GM12878 (cell line): ENCODE data around the gene PHF23. TPM values are rescaled to one million over a fixed set of nuclear protein-coding genes. Genes with fewer than 3 reads are reported as not detected.

ENCODE experiments used
- ATAC-seq: fragments of 200-7000 bp; cut with Tn5 transposase; 3 replicates; pipeline ENCODE4 v1.9.1; 2020; ENCODE audit warnings: mild to moderate bottlenecking, moderate library complexity
- BruUV-seq: library from RNA; stranded (reverse); fragments of 400-500 nt; replicated peaks from 2 replicates; lab custom pipeline; 2021; lab: Mats Ljungman, UMichigan
- CTCF ChIA-PET: fragments of 300-600 bp; sonication (Branson Sonifier 250); formaldehyde crosslinking; extraction: SDS; loops from one replicate; lab custom pipeline; 2021; ENCODE audit warnings: inconsistent platforms; lab: Yijun Ruan, JAX
- POLR2A ChIA-PET: fragments of 350-600 bp; formaldehyde crosslinking; extraction: SDS; loops from one replicate; lab custom pipeline; 2021; ENCODE audit warnings: inconsistent platforms; lab: Charles Lee
- RAD21 ChIA-PET: fragments of 300-600 bp; sonication (Branson Sonifier 250); formaldehyde crosslinking; loops from one replicate; lab custom pipeline; 2023; ENCODE audit warnings: antibody characterized with exemption; ENCODE audit not compliant: unreplicated experiment; lab: Charles Lee
- SMC1A ChIA-PET: fragments of 300-600 bp; sonication (Branson Sonifier 250); formaldehyde crosslinking; loops from one replicate; lab custom pipeline; 2023; ENCODE audit not compliant: unreplicated experiment, uncharacterized antibody; lab: Charles Lee
- DNase-seq: peaks from one replicate; pipeline ENCODE4 v3.0.0-alpha.2; 2011; ENCODE audit warnings: low read depth, low spot score
- FAIRE-seq: peaks from 3 replicates; lab custom pipeline; 2011; peaks lifted over from hg19 to GRCh38; lab: Jason Lieb, UNC
- H2AFZ ChIP-seq: 2 replicates; pipeline ENCODE4 v1.6.0; 2011; ENCODE audit warnings: low read depth, low read length, control low read depth; ENCODE audit not compliant: control insufficient read depth
- H3K27ac ChIP-seq: 2 replicates; pipeline ENCODE4 v1.5.1; 2011; ENCODE audit warnings: control low read depth; ENCODE audit not compliant: control insufficient read depth, insufficient read depth
- H3K27me3 ChIP-seq, 2 experiments: replicated peaks in 1 of 2; 2 replicates each; pipeline versions ENCODE4 v1.6.0 to v1.6.1; 2011; ENCODE audit warnings: low read length in 1 of 2; ENCODE audit not compliant: control insufficient read depth in 2 of 2, insufficient read depth in 2 of 2
- H3K36me3 ChIP-seq, 2 experiments: 2 replicates each; pipeline ENCODE4 v1.5.1; 2011; ENCODE audit warnings: low read length in 1 of 2; ENCODE audit not compliant: control insufficient read depth in 2 of 2, insufficient read depth in 2 of 2
- H3K4me1 ChIP-seq: 2 replicates; pipeline ENCODE4 v1.6.1; 2011; ENCODE audit warnings: mild to moderate bottlenecking, low read length, moderate library complexity, mixed read lengths; ENCODE audit not compliant: control insufficient read depth, insufficient read depth
- H3K4me2 ChIP-seq: 2 replicates; pipeline ENCODE4 v1.6.0; 2011; ENCODE audit warnings: control low read depth; ENCODE audit not compliant: control insufficient read depth, insufficient read depth
- H3K4me3 ChIP-seq: fragments of 200-600 bp; sonication (generic); 2 replicates; pipeline ENCODE4 v1.5.1; 2016
- H3K79me2 ChIP-seq: 2 replicates; pipeline ENCODE4 v1.6.0; 2011; ENCODE audit warnings: low read length; ENCODE audit not compliant: control insufficient read depth, insufficient read depth
- H3K9ac ChIP-seq: 2 replicates; pipeline ENCODE4 v1.8.0; 2011; ENCODE audit warnings: low read length, control low read depth, mixed read lengths; ENCODE audit not compliant: control insufficient read depth, insufficient read depth
- H3K9me3 ChIP-seq: replicated peaks from 3 replicates; pipeline ENCODE4 v1.5.1; 2011; ENCODE audit warnings: mild to moderate bottlenecking, low read length; ENCODE audit not compliant: control insufficient read depth, insufficient read depth
- H4K20me1 ChIP-seq: 2 replicates; pipeline ENCODE4 v1.6.0; 2011; ENCODE audit not compliant: control insufficient read depth, insufficient read depth
- ATF7 ChIP-seq: fragments of 450-650 bp; IDR thresholded peaks from 2 replicates; pipeline ENCODE4 v1.6.1; 2016; ENCODE audit warnings: low read depth, mild to moderate bottlenecking
- ETV6 ChIP-seq, 2 experiments: fragments of 450-650 bp in 1 of 2; IDR thresholded peaks in 1 of 2; conservative IDR thresholded peaks in 1 of 2; 2 replicates each; pipeline ENCODE4 v1.6.1; 2014; ENCODE audit warnings: antibody characterized with exemption in 1 of 2, borderline replicate concordance in 1 of 2, low read depth in 1 of 2, mild to moderate bottlenecking in 1 of 2, moderate library complexity in 1 of 2
- KLF5 ChIP-seq: fragments of 450-650 bp; IDR thresholded peaks from 2 replicates; pipeline ENCODE4 v1.6.1; 2014; ENCODE audit warnings: mild to moderate bottlenecking; ENCODE audit not compliant: partially characterized antibody
- NFIC ChIP-seq: IDR thresholded peaks from 2 replicates; pipeline ENCODE4 v1.6.1; 2012; ENCODE audit warnings: low read depth, mild to moderate bottlenecking, inconsistent platforms, low read length, moderate library complexity
- POLR2AphosphoS5 ChIP-seq: IDR thresholded peaks from 2 replicates; pipeline ENCODE4 v1.6.1; 2011; ENCODE audit warnings: mild to moderate bottlenecking, low read length, inconsistent platforms
- TAF1 ChIP-seq: IDR thresholded peaks from 2 replicates; pipeline ENCODE4 v1.6.1; 2011; ENCODE audit warnings: mild to moderate bottlenecking, low read depth, low read length, borderline replicate concordance
- WGBS: methylation state at CpG from one replicate; pipeline ENCODE4 v1.1.6; 2016; ENCODE audit warnings: low lambda C conversion rate; ENCODE audit not compliant: insufficient replicate concordance, insufficient coverage; ENCODE audit errors: missing lambda C conversion rate; 5-methylcytosine and 5-hydroxymethylcytosine counted together
- in situ Hi-C: fragments of 300-500 bp; cut with MboI; formaldehyde crosslinking; loops from 9 replicates; pipeline ENCODE4 v1.14.3; 2018; ENCODE audit warnings: mixed read lengths
- intact Hi-C: fragments of 100-400 bp; cut with micrococcal nuclease; formaldehyde crosslinking; loops from one replicate; pipeline ENCODE4 v1.14.2; 2022; ENCODE audit not compliant: unreplicated experiment
- polyA plus RNA-seq, 11 experiments: library from polyadenylated mRNA; depleted of rRNA in 4 of 11; unstranded in 6 of 11; stranded (reverse) in 5 of 11; fragments of >200 nt; fragmentation: Nextera tagmentation in 4 of 11; fragmentation: Illumina TruSeq in 1 of 11; extraction: Ambion mirVana in 4 of 11; extraction: Trizol in 1 of 11; gene quantifications; 1 replicate in 1 of 11; 2 replicates in 10 of 11; pipeline versions ENCODE4 v1.2.1 to v1.2.3, GENCODE V29; 2011 to 2016; ENCODE audit warnings: inconsistent platforms in 2 of 11, missing spikeins in 2 of 11, low read depth in 1 of 11
- total RNA-seq, 4 experiments: library from RNA; depleted of rRNA in 3 of 4; stranded (reverse); fragments of >200 nt in 3 of 4; fragmentation: Illumina TruSeq in 1 of 4; extraction: Trizol in 1 of 4; gene quantifications; 2 replicates each; pipeline versions ENCODE4 v1.2.1 to v1.2.3, GENCODE V29; 2013 to 2021
- TF ChIP-seq, protein P1 (sequence below): fragments of 450-650 bp; conservative IDR thresholded peaks from 2 replicates; pipeline ENCODE4 v1.6.1; 2017; ENCODE audit warnings: mild to moderate bottlenecking, moderate library complexity
- TF ChIP-seq, protein P2 (sequence below): fragments of 450-650 bp; IDR thresholded peaks from 2 replicates; pipeline ENCODE4 v1.6.1; 2018; ENCODE audit warnings: borderline replicate concordance, mild to moderate bottlenecking; ENCODE audit not compliant: partially characterized antibody
- TF ChIP-seq, protein P3 (sequence below): fragments of 450-650 bp; IDR thresholded peaks from 2 replicates; pipeline ENCODE4 v1.6.1; 2016; ENCODE audit warnings: mild to moderate bottlenecking

PHF23 gene
- total and polyA plus RNA-seq, 10 of the 15 experiments (the other 5 are each of a cell fraction or from before 2014, with no cell fraction given): 8.2 to 84.8 (median 32.6) TPM

DNA sequence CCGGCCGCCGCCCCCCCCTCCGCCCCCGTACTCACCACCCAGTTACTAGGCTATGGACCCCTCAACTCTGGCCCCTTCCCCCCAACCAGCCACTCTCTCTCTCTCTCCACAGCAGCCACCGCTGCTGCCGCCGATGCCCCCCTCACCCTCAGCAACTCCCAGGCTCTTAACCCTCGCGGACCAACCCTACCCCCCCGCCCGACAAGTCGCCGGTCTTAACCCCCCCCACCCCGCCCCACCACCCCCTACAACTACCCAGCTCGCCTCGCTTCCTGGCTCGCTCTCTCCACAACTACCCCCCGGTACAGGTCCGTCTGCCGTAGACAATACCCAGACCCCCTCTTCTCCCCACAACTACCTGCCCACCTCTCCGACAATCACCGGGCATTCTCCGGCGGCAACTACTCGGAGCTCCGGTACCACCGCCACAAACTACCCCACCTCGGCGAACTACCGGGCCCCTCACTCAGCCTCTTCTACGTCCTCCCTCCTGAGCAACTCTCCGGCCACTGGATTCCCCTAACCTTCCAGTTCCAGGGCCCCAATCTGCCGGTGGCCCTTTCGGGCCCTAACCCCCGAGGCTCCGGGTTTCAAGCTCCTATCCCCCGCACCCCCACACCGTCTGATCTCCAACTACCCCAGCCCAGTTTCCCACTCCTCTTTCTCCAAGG lies 702 bp downstream of the PHF23 start:
- H2AFZ ChIP-seq: no peak overlapping the region
- peak overlapping the region; percentile 87 for H3K27ac ChIP-seq
- TF ChIP-seq KLF5 (no peak), ETV6 (conservative IDR thresholded peaks at IDR 0.05 in 1 of 2, IDR thresholded peaks at IDR 0.05 in 1 of 2; ENCODE audit: borderline replicate concordance in 1 of 2, low read depth in 1 of 2) (no peak), POLR2AphosphoS5 (no peak), NFIC (no peak), ATF7 (no peak), TAF1 (0 out of 2 replicates have a peak, but pooled peaks have one; percentile 10)
- TF ChIP-seq, protein P1, sequence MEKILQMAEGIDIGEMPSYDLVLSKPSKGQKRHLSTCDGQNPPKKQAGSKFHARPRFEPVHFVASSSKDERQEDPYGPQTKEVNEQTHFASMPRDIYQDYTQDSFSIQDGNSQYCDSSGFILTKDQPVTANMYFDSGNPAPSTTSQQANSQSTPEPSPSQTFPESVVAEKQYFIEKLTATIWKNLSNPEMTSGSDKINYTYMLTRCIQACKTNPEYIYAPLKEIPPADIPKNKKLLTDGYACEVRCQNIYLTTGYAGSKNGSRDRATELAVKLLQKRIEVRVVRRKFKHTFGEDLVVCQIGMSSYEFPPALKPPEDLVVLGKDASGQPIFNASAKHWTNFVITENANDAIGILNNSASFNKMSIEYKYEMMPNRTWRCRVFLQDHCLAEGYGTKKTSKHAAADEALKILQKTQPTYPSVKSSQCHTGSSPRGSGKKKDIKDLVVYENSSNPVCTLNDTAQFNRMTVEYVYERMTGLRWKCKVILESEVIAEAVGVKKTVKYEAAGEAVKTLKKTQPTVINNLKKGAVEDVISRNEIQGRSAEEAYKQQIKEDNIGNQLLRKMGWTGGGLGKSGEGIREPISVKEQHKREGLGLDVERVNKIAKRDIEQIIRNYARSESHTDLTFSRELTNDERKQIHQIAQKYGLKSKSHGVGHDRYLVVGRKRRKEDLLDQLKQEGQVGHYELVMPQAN: peak; percentile 16; the same call in 1 of the 2 replicates
- TF ChIP-seq, protein P2, sequence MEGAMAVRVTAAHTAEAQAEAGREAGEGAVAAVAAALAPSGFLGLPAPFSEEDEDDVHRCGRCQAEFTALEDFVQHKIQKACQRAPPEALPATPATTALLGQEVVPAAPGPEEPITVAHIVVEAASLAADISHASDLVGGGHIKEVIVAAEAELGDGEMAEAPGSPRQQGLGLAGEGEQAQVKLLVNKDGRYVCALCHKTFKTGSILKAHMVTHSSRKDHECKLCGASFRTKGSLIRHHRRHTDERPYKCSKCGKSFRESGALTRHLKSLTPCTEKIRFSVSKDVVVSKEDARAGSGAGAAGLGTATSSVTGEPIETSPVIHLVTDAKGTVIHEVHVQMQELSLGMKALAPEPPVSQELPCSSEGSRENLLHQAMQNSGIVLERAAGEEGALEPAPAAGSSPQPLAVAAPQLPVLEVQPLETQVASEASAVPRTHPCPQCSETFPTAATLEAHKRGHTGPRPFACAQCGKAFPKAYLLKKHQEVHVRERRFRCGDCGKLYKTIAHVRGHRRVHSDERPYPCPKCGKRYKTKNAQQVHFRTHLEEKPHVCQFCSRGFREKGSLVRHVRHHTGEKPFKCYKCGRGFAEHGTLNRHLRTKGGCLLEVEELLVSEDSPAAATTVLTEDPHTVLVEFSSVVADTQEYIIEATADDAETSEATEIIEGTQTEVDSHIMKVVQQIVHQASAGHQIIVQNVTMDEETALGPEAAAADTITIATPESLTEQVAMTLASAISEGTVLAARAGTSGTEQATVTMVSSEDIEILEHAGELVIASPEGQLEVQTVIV: no peak
- TF ChIP-seq, protein P3, sequence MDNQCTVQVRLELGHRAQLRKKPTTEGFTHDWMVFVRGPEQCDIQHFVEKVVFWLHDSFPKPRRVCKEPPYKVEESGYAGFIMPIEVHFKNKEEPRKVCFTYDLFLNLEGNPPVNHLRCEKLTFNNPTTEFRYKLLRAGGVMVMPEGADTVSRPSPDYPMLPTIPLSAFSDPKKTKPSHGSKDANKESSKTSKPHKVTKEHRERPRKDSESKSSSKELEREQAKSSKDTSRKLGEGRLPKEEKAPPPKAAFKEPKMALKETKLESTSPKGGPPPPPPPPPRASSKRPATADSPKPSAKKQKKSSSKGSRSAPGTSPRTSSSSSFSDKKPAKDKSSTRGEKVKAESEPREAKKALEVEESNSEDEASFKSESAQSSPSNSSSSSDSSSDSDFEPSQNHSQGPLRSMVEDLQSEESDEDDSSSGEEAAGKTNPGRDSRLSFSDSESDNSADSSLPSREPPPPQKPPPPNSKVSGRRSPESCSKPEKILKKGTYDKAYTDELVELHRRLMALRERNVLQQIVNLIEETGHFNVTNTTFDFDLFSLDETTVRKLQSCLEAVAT: peak; percentile 71
- in situ Hi-C loops (no loop called here), intact Hi-C loops (loop anchor here (2.0 kb wide), 1 partner anchor 24 kb away; no protein-coding TSS in a partner anchor)
- DNase-seq (no peak), FAIRE-seq (no peak), ATAC-seq (no peak)
- peak overlapping the region; percentile 96 for H3K4me3 ChIP-seq
- under 1% methylated on average over 25 of the region's 39 CpGs for WGBS
- CTCF ChIA-PET: interaction anchor here (0.6 to 6.0 kb wide), 7 partner anchors 11 to 449 kb away, joined by 3 to 70 read pairs (median 4); partner anchors contain the start of genes ACADVL, DLG4 and WRAP53
- peaks cover 56% of the 10 kb centered on the region for H3K79me2 ChIP-seq
- SMC1A ChIA-PET: interaction anchor here (1.2 to 2.0 kb wide), 2 partner anchors 11 to 19 kb away, joined by 3 to 4 read pairs; partner anchors contain the start of genes ACADVL and DLG4
- H3K9me3 ChIP-seq: no peaks in the 10 kb centered on the region
- H3K4me2 ChIP-seq: 0 out of 2 replicates have a peak overlapping the region, but pooled peaks have one; percentile 0
- no peaks in the 10 kb centered on the region for H3K27me3 ChIP-seq
- RAD21 ChIA-PET: interaction anchor here (0.7 to 6.3 kb wide), 8 partner anchors 11 to 198 kb away, joined by 3 to 51 read pairs (median 5); partner anchors contain the start of genes ACADVL, CTDNEP1, DLG4 and ELP5
- POLR2A ChIA-PET: interaction anchor here (0.6 to 7.3 kb wide), 6 partner anchors 12 to 1728 kb away, joined by 3 to 99 read pairs (median 8); partner anchors contain the start of genes ACADVL, CTDNEP1, CYB5D1 and DLG4
- no TSS peak for BruUV-seq
- no peaks in the 10 kb centered on the region for H4K20me1 ChIP-seq
- H3K4me1 ChIP-seq: peaks cover 29% of the 10 kb centered on the region
- H3K9ac ChIP-seq: peak overlapping the region; percentile 95
- H3K36me3 ChIP-seq: peaks cover 9 to 14% of the 10 kb centered on the region in 2 experiments
